Cardiac muscle cell (in vitro differentiated cells and primary cell): ENCODE results near the gene MAPRE2. TPM values are rescaled to one million over a fixed set of nuclear protein-coding genes. Genes with fewer than 3 reads are reported as not detected.

Experiments
- DNase-seq, 2 donors: peaks; one replicate each; pipeline versions ENCODE4 v3.0.0 to v3.0.0-alpha.2; 2010 to 2017; ENCODE audit warnings: low read depth in 1 of 2, low spot score in 1 of 2
- H3K27ac ChIP-seq: fragments of 200-600 bp; sonication (generic); 2 replicates; pipeline ENCODE4 v1.5.1; 2016
- H3K27me3 ChIP-seq: fragments of 200-600 bp; sonication (generic); 2 replicates; pipeline ENCODE4 v1.6.0; 2016; ENCODE audit warnings: control low read depth
- H3K36me3 ChIP-seq: fragments of 200-600 bp; sonication (generic); 2 replicates; pipeline ENCODE4 v1.5.1; 2016; ENCODE audit warnings: control low read depth
- H3K4me1 ChIP-seq: fragments of 200-600 bp; sonication (generic); 2 replicates; pipeline ENCODE4 v1.8.1; 2017; ENCODE audit warnings: low read depth, mild to moderate bottlenecking, mixed run types
- H3K4me3 ChIP-seq: fragments of 200-600 bp; sonication (generic); 2 replicates; pipeline ENCODE4 v1.5.1; 2016; ENCODE audit warnings: mild to moderate bottlenecking
- H3K9me3 ChIP-seq: fragments of 200-600 bp; sonication (generic); 2 replicates; pipeline ENCODE4 v1.5.1; 2017; ENCODE audit warnings: low read depth, mild to moderate bottlenecking, control low read depth
- polyA plus RNA-seq: library from polyadenylated mRNA; unstranded; fragments of >200 nt; fragmentation: Nextera tagmentation; extraction: Ambion mirVana; gene quantifications from 2 replicates; pipeline ENCODE4 v1.2.1, GENCODE V29; 2016
- total RNA-seq: library from RNA; depleted of rRNA; stranded (reverse); fragments of >200 nt; gene quantifications from 2 replicates; pipeline ENCODE4 v1.2.3, GENCODE V29; 2016
- TF ChIP-seq, protein P1 (sequence below): IDR thresholded peaks from 2 replicates; pipeline ENCODE4 v1.5.1; 2012; ENCODE audit warnings: low read depth, mild to moderate bottlenecking, low read length

Gene MAPRE2
- total RNA-seq (20.3 and 22.3 TPM in 2 replicates), polyA plus RNA-seq (31.0 and 31.9 TPM in 2 replicates)

DNA sequence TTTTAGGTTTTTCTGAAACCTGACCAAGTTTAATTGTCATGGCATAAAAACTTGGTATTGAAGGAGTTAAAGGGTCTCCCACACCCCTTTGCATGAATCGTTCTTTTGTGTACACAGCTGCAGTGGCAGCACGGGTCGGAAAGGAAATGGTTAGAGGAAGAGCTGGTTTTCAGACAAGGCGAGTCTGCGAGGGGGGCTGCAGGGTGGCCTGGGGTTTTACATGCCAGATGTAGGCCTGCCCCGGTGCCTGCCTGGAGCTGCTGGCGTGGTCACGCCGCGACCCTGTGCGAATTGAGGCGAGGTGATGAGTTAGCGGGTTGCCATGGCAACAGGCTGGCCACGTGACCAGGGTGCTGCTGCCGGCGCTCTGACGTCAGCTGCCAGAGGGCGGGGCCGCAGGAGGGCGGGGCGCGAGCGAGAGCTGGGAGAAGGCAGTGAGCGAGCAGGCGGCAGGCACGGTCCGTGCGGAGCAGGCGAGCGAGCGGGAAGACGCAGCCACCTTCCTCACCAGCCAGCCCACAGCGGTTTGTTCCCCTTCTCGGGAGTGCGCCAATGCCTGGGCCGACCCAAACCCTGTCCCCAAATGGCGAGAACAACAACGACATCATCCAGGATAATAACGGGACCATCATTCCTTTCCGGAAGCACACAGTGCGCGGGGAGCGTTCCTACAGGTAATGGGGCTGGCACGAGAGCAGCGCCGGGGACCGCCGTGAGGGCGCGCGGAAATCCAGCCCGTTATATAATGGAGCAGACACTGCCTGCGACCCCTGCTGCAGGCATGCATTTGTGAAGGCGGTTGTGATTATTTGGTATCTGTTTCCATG, at the start of gene MAPRE2:
MAPRE2 (plus strand) TSS at position 426 of the 827 bp plus-strand sequence; CDS start at position 553, 127 bp downstream.
- Histone ChIP-seq H3K9me3 (no peaks in the 10 kb centered on the region), H3K27me3 (no peaks in the 10 kb centered on the region), H3K4me1 (peaks cover 26% of the 10 kb centered on the region), H3K36me3 (no peaks in the 10 kb centered on the region), H3K4me3 (peak within 1 kb of the TSS; percentile 65), H3K27ac (peak within 1 kb of the TSS; percentile 86)
- peak; percentile 99 for DNase-seq
- TF ChIP-seq, protein P1, sequence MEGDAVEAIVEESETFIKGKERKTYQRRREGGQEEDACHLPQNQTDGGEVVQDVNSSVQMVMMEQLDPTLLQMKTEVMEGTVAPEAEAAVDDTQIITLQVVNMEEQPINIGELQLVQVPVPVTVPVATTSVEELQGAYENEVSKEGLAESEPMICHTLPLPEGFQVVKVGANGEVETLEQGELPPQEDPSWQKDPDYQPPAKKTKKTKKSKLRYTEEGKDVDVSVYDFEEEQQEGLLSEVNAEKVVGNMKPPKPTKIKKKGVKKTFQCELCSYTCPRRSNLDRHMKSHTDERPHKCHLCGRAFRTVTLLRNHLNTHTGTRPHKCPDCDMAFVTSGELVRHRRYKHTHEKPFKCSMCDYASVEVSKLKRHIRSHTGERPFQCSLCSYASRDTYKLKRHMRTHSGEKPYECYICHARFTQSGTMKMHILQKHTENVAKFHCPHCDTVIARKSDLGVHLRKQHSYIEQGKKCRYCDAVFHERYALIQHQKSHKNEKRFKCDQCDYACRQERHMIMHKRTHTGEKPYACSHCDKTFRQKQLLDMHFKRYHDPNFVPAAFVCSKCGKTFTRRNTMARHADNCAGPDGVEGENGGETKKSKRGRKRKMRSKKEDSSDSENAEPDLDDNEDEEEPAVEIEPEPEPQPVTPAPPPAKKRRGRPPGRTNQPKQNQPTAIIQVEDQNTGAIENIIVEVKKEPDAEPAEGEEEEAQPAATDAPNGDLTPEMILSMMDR: no peak

DNA sequence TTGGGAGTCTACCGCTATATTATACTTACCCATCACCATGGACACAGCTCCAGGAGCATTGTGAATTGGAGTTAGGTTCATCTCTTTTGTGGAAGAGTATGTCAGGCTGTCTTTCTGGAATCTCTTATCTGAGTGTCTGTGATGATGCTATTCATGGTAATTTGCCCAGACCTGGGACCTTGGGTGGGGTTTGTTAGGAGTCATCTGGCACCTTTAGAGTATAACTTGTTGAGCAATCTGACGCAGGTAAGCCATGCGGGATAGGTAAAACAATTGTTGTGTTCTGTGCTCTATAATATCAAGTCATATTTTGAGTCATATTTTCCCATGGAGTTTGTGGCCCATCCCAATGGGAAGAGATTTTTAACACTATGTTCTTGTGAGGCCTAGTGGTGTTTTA, 49.7 kb upstream of the MAPRE2 start:
- Histone ChIP-seq H3K4me3 (no peak overlapping the region), H3K27me3 (no peaks in the 10 kb centered on the region), H3K4me1 (no peaks in the 10 kb centered on the region), H3K9me3 (no peaks in the 10 kb centered on the region), H3K36me3 (no peaks in the 10 kb centered on the region), H3K27ac (no peak overlapping the region)
- TF ChIP-seq, protein P1: no peak
- no peak for DNase-seq

DNA sequence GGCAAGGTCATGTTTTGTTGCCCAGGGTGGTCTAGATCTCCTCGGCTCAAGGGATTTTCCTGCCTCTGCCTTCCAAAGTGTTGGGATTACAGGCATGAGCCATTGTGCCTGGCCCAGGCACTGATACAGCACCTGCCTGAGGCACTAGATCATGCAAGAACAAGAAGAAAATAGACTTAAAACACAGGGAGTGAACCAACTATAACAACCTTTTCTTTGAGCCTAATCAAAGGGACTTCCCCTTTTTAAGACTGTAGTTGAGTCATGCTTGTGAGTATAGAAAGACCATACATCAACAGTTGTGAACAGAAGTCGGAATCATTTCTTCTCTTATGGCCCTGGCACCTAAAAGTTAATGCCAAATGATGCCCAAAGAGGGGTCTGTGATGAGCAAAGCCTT, 47.9 kb upstream of the MAPRE2 start:
- DNase-seq: no peak
- H3K27me3 ChIP-seq: no peaks in the 10 kb centered on the region
- H3K4me1 ChIP-seq: no peaks in the 10 kb centered on the region
- H3K27ac ChIP-seq: no peak overlapping the region
- H3K4me3 ChIP-seq: no peak overlapping the region
- TF ChIP-seq, protein P1: no peak
- H3K9me3 ChIP-seq: no peaks in the 10 kb centered on the region
- no peaks in the 10 kb centered on the region for H3K36me3 ChIP-seq

DNA sequence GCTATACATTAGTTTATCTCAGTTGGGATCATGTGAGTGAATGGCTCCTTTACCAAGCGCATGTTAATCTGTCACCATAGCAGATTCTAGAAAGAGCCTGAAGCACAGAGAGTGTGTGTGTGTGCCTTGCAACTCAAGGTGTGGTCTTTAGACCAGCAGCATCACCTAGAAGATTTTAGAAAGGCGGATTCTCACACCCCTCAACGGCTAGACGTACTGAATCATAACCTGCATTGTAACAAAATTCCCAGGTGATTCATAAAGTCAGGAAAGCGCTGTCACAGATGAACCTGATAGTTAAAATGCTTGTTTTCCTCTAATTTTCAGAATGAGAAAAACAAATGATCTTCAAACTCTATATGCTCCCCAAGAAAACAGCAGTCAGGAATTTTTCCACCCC, 45.5 kb upstream of the MAPRE2 start:
- Histone ChIP-seq H3K9me3 (no peaks in the 10 kb centered on the region), H3K27ac (no peak overlapping the region)

DNA sequence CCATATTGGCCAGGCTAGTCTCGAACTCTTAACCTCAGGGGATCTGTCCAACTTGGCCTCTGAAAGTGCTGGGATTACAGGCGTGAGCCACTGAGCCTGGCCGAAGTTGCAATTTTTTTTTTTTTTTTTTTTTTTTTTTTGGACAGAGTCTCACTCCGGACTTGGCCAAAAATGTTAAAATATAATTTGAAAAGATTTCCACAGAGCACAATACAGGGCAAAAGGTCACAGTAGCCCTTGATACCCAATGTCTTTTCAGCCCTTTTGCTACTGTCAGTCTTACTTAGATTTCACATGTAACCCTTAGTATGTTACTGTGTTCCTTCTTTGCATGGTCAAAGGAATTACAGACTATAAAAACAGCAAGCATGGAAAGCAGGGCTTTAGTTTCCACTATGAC, 42.6 kb upstream of the MAPRE2 start:
- H3K27me3 ChIP-seq: no peaks in the 10 kb centered on the region
- no peaks in the 10 kb centered on the region for H3K9me3 ChIP-seq
- TF ChIP-seq, protein P1: no peak
- no peak for DNase-seq
- H3K4me3 ChIP-seq: no peak overlapping the region
- no peaks in the 10 kb centered on the region for H3K36me3 ChIP-seq
- no peaks in the 10 kb centered on the region for H3K4me1 ChIP-seq
- H3K27ac ChIP-seq: no peak overlapping the region

More for the DNA sequence above, 45.5 kb upstream of the MAPRE2 start:
- no peaks in the 10 kb centered on the region for H3K4me1 ChIP-seq
- H3K4me3 ChIP-seq: no peak overlapping the region
- no peaks in the 10 kb centered on the region for H3K36me3 ChIP-seq
- TF ChIP-seq, protein P1: no peak
- DNase-seq: no peak
- H3K27me3 ChIP-seq: no peaks in the 10 kb centered on the region
